Body of pancreas (tissue), 4 donors: ENCODE data around the gene RAP1GAP2.

ENCODE experiments used
- POLR2A ChIP-seq, 3 donors: fragments of 450-650 bp; IDR thresholded peaks; one replicate each; pipeline ENCODE4 v1.6.1; 2016; ENCODE audit warnings: antibody characterized with exemption in 3 of 3, mild to moderate bottlenecking in 2 of 3
- TF ChIP-seq, protein P1 (sequence below), 7 experiments: fragments of 450-650 bp in 4 of 7; fragments of 200-600 bp in 3 of 7; sonication (generic) in 3 of 7; IDR thresholded peaks; one replicate each; pipeline ENCODE4 v1.5.1; 2016 to 2019; ENCODE audit warnings: antibody characterized with exemption in 7 of 7

DNA sequence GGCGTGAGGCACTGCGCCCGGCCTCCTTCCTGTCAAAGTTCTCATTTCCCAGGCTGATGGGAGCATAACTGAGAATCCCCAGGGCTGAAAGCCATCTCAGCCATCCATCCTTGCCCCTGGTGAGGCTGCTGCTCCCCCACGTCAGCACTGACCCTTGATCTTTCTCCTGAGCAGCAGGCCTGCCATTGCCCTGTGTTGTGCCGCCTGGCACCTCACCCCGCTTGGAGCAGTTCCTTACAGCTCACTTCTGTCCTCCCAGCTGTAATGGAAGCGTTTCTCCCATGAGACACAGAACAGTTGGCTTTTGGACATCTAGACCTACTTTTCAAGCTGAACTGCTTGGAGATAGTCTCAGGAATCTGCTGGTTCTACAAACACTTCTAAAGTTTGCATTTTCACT lies 215.7 kb downstream of the RAP1GAP2 start:
- TF ChIP-seq, protein P1, sequence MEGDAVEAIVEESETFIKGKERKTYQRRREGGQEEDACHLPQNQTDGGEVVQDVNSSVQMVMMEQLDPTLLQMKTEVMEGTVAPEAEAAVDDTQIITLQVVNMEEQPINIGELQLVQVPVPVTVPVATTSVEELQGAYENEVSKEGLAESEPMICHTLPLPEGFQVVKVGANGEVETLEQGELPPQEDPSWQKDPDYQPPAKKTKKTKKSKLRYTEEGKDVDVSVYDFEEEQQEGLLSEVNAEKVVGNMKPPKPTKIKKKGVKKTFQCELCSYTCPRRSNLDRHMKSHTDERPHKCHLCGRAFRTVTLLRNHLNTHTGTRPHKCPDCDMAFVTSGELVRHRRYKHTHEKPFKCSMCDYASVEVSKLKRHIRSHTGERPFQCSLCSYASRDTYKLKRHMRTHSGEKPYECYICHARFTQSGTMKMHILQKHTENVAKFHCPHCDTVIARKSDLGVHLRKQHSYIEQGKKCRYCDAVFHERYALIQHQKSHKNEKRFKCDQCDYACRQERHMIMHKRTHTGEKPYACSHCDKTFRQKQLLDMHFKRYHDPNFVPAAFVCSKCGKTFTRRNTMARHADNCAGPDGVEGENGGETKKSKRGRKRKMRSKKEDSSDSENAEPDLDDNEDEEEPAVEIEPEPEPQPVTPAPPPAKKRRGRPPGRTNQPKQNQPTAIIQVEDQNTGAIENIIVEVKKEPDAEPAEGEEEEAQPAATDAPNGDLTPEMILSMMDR (IDR thresholded peaks at IDR 0.05), result no peak
- TF ChIP-seq POLR2A (IDR thresholded peaks at IDR 0.05), result no peak
